ENCODE data around the gene MTARC2.

The MTARC2 gene

DNA sequence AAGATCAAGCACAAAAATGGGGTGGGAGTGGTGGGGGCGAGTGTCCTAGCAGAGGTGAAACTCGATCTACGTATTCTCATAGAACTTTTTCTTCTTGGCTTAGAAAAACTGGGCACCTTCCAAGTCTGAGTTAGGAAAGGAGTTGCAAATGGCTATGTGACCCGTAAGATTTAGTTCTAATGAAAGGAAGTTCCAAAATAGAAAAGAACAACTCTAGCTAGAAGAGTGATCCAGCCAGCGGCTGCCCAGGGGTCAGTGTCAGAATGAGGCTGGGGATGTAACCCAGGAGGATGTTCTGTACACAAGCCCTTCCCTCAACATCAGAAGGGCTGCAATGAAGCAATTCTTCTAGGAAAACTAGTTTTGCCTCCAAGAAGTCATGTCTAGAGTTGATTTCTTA is 43.8 kb downstream of the MTARC2 start:
- TF ChIP-seq, protein P1, sequence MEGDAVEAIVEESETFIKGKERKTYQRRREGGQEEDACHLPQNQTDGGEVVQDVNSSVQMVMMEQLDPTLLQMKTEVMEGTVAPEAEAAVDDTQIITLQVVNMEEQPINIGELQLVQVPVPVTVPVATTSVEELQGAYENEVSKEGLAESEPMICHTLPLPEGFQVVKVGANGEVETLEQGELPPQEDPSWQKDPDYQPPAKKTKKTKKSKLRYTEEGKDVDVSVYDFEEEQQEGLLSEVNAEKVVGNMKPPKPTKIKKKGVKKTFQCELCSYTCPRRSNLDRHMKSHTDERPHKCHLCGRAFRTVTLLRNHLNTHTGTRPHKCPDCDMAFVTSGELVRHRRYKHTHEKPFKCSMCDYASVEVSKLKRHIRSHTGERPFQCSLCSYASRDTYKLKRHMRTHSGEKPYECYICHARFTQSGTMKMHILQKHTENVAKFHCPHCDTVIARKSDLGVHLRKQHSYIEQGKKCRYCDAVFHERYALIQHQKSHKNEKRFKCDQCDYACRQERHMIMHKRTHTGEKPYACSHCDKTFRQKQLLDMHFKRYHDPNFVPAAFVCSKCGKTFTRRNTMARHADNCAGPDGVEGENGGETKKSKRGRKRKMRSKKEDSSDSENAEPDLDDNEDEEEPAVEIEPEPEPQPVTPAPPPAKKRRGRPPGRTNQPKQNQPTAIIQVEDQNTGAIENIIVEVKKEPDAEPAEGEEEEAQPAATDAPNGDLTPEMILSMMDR (conservative IDR thresholded peaks at IDR 0.05; ENCODE audit: control insufficient read depth, insufficient read depth, low read depth, low read length), result no peak
- no peak for DNase-seq (ENCODE audit: low read depth)

GRCh38 chr1:220796530-220796929 is 48.4 kb downstream of the MTARC2 start:
- H3K4me3 ChIP-seq (ENCODE audit: control insufficient read depth, low read depth, low read length), result no peak overlapping the region
- DNase-seq (ENCODE audit: low read depth), result no peak
- TF ChIP-seq, protein P1 (conservative IDR thresholded peaks at IDR 0.05; ENCODE audit: control insufficient read depth, insufficient read depth, low read depth, low read length), result no peak

More for the DNA sequence above, 43.8 kb downstream of the MTARC2 start:
- H3K4me3 ChIP-seq (ENCODE audit: control insufficient read depth, low read depth, low read length), result no peak overlapping the region

DNA sequence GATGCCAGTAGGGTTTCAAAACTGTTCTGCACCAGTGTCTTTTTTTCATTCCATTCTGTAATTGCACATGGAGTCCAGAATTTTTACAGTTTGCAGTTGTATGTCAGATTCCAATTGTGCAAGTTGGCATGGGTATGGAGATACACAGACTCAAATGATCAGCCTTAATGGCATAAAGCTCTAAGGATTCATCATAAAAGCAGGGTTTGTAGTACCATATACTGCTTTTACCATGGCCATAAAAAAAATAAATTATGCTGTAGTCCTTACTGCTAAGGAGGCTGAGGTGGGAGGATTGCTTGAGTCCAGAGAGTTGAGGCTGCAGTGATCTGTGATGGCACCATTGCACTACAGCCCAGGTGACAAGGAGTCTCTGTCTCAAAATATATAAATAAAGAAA is 48.9 kb downstream of the MTARC2 start:
- DNase-seq (ENCODE audit: low read depth), result no peak
- TF ChIP-seq, protein P1 (conservative IDR thresholded peaks at IDR 0.05; ENCODE audit: control insufficient read depth, insufficient read depth, low read depth, low read length), result no peak
- no peak overlapping the region for H3K4me3 ChIP-seq (ENCODE audit: control insufficient read depth, low read depth, low read length)

- no peak overlapping the region for H3K4me3 ChIP-seq (ENCODE audit: control insufficient read depth, low read depth, low read length)
- TF ChIP-seq, protein P1 (conservative IDR thresholded peaks at IDR 0.05; ENCODE audit: control insufficient read depth, insufficient read depth, low read depth, low read length), result no peak
- DNase-seq (ENCODE audit: low read depth), result no peak
Observed at GRCh38 chr1:220797553-220797952, 49.4 kb downstream of the MTARC2 start.

DNA sequence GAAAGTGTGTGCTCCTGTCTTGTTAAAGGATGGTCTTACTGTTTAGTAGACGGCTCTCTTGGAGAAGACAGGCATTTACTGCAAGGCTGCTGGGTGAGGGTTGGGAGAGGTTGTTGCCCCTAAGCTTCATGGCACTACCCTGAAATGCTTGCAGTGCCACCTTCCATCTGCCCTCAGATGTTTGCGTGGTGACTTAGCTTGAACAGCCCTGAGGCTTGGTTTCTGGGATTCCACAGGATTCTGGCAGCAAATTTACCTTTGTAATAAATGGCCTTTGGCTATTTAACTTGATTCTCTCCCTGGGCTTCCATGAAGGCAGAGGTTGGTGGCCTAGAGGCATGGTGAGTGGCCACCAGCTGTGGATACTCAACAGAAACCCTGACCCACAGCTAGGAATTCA is 50.2 kb downstream of the MTARC2 start:
- H3K4me3 ChIP-seq (ENCODE audit: control insufficient read depth, low read depth, low read length), result no peak overlapping the region
- TF ChIP-seq, protein P1 (conservative IDR thresholded peaks at IDR 0.05; ENCODE audit: control insufficient read depth, insufficient read depth, low read depth, low read length), result no peak
- DNase-seq (ENCODE audit: low read depth), result no peak

DNA sequence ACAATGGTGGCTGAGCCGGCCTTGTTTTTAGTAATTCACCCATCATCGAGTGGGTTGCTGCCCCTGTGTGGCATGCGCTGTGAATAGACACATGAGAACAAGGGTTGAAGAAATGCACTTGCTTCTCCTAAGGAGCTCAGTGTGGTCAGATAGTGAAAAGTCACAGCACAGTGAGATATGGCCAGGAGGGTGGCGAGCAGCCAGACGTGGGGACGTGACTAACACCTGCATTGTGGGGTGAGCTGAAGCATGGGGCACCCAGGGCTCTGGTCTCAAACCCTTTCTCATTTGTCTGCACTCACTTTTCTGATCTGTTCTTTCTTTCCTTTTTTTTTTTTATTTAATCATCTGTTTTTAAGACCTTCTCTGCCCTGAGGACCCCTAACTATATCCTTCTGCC is 52.1 kb downstream of the MTARC2 start:
- TF ChIP-seq, protein P1 (conservative IDR thresholded peaks at IDR 0.05; ENCODE audit: control insufficient read depth, insufficient read depth, low read depth, low read length), result no peak
- H3K4me3 ChIP-seq (ENCODE audit: control insufficient read depth, low read depth, low read length), result no peak overlapping the region
- DNase-seq (ENCODE audit: low read depth), result no peak

Data from fibroblast of mammary gland (primary cell).